GM18526 (cell line): ENCODE data around the gene SEMA4D.

ENCODE experiments used
- POLR2A ChIP-seq: IDR thresholded peaks from 3 replicates; pipeline ENCODE4 v1.6.1; 2011; ENCODE audit not compliant: insufficient read length; ENCODE audit errors: extremely low read depth

Gene SEMA4D

DNA sequence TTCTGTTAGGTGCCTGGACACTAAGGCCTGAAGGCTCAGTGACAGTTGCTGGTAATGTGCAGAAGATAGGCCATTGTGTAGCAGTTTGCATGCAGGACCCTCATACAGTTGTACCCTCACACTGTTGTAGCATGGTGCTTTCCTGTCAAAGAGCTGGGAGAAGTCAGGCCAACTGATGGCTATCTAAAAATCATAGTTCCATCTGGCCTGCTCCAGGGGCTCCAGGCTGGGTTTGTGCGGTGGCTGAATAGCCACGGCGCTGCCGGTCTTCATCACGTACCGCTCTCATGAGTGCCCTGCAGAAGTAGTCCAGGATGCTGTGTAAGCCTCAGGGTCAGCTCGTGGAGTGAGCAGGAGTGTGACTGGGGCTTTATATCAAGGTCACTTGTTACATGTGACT lies 167.4 kb downstream of the SEMA4D start:
- no peak for TF ChIP-seq POLR2A

DNA sequence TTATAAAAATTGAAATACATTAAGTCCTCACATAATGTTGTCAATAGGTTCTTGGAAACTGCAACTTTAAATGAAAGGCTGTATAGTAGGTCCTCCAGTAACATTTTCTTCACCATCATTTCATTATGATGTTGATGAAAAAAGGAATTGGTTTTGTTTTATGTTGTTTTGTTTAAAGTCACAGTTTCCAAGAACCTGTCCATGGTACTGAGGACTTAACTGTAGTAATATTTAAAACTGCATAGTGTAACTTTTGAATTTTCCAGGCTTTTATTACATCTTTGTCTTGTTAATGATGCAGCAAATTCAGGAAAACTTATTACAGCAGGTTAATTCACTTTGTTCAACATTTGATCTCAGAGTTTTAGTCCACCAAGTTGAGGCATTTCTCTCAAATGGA lies 168.0 kb downstream of the SEMA4D start:
- no peak for TF ChIP-seq POLR2A

DNA sequence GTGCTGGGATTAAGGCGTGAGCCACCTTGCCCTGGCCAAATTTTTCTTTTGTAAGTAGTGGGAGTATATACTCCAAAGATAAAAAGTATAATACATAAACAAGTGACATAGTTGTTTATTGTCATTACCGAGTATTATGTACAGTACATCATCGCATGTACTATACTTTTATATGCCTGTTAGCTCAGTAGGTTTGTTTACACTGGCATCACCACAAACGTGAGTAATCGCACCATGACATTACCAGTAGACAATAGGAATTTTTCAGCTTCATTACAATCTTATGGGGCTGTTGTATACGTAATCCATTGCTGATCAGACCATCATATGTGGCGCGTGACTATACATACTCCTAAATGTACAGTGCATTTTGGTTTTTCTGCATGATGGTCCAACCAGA lies 169.8 kb downstream of the SEMA4D start:
- TF ChIP-seq POLR2A = no peak

DNA sequence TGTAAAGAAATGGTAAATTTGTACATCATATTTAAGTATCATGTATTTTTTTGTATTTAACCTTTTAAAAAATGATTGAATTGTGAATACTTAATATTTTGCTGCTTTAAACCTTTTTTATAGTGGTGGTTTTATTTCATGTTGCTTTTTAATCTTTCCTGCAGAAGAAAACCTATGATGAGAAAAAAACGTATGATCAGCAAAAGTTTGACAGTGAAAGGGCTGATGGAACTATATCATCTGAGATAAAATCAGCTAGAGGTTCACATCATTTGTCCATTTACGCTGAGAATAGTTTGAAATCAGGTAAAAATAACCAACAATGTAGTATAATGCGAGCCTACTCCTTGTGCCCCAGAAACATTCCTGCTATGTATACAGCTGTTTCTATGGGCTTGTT lies 172.2 kb downstream of the SEMA4D start:
- no peak for TF ChIP-seq POLR2A

DNA sequence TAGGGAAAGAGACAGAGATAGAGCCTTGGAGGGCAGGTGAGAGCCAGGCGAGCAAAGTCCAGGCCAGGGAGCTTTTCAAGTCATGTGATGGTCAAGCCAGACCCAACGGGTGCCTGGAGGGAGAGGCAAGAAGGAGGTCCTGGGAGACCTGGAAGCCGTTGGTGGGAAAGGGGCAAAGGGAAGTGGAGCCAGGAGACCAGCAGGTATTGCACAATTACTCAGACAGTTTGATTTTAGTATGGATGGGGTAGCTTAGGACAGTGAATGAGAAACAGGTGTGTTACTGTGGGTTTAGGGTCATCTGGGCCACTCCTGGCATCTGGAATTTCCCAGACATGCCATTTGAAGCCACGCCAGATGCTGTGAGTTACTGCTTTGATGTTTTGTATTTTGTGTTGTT lies 174.5 kb downstream of the SEMA4D start:
- TF ChIP-seq POLR2A = no peak

DNA sequence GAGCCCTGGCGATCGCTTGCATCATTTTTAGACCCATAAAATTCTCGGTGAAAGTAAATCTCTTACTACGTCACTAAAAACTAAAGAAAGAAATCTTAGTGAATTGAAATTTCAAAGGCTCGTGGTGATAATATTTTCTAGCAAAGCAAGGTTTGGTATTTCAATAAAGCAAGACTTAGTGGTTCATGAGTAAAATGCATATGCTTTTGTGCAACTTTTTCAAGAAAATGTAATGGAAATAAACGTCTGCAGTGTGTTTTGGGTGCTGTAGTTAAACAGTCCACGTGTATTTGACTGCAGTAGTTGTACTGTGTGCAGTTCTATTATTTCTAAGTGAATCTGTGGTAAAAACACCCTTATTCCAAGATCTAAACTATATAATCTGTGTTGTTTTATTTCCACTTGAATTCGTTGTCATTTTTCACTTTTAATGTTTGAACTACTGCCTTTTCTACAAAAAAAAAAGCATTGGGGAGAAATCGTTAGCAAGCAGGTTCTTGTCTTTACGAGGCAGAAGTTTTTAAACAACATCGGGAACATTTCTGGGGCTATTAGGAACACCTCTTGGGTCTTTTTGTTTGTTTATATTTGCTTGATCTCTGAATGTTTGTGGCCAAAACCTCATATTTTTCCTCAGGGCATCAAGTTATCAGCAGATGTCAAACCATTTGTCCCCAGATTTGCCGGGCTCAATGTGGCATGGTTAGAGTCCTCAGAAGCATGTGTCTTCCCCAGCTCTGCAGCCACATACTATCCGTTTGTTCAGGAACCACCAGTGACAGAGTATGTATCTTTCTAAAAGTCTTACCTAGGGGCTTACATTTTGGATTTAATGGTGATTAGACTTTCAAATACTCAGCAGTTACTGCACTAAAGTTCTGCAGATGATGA lies 178.7 kb downstream of the SEMA4D start:
- TF ChIP-seq POLR2A = no peak

DNA sequence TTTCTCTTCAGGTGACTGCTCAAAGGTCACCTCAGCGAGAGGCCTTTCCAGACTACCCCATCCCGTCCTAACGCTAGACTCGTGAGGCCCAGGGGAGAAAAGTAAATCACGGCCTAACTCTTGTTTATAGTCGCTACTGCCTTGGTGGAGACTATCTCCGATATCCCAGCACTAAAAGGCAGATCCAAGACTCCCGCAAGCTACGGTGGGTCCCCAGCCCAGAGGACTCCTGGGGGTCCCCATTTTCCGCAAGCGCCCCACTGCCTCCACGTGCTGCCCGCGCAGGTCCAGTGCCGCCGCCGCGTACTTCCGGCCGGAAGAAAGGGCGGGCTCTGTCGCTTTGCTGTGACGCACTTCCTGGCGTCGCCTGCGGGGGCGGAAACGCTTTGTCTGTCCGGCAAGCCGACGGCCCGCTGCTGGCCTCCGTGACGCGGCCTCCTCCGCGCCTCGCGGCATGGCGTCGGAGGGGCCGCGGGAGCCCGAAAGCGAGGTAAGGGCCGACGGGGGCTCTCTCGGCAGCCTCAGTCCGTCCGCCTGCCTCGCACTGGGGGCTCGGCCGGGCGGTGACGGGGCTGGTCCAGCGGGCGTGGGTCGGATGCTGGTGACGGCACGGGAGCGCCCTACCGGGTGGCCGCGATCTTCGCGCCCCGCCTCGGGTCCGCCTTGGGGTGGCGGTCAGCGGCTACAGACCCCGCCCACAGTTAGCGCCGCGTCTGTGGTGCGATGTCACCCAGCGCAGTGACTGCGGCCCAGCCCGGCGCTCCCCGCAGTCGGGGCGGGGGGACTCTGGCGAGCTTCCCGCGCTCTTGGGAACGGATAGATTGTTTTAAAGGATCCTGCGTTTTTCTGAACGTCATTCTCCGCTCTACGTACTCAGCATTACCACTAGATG lies 179.5 kb downstream of the SEMA4D start, which contains the start of gene SECISBP2:
SECISBP2 (plus strand) TSS at position 378 of the 892 bp plus-strand sequence; CDS start at position 455, 77 bp downstream.
- TF ChIP-seq POLR2A = peak; percentile 91

DNA sequence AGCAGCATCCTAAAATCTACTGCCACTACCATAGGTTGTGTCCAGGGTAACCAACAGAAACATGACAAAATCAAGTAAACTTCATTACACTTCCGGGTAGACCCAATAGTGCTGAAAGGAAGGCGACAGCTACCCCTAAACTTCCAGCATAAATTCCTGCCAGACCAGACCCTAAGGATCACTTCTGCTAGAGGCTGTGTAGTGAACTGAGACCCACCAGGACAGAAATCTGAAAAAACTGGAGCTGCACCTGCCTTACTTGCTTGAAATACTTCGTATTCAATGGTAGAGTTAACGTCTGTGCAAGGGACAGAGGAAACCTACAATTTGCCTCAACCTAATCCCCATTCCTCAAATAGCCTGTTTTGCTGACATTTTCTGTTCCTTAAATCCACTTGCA lies 180.6 kb downstream of the SEMA4D start:
- TF ChIP-seq POLR2A = no peak

DNA sequence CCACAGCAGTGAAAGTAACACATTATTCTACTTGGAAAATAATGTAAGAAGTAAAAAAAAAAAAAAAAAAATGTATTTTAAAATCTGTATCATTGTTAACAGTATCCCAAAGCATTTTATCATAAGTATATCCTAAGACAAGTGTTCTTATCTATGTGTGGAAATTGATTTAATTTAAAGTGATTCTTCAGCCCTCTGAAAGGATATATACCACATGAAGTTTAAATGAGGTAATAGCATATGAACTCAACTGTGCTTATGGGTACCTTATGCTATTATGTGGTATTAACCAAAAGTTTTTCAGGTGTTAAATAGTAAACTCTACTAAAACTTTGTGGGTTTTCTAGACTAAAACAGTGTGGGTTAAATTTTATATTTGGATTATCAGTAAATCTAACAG lies 182.4 kb downstream of the SEMA4D start:
- no peak for TF ChIP-seq POLR2A

DNA sequence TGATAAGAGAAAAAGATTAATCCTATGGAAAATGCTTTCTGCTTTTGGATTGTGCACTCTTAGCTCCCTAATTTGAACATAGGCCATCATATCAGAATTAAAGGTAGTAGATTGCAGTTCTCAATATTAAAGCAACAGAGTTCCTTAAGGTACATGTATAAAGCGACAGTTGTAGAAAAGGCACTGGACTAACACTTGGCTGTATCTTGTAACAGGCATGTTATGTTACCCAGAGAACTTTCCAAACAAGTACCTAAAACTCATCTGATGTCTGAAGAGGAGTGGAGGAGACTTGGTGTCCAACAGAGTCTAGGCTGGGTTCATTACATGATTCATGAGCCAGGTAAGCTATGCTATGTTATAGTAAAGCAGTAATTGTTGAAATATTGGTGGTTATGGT lies 183.0 kb downstream of the SEMA4D start:
- TF ChIP-seq POLR2A = no peak

DNA sequence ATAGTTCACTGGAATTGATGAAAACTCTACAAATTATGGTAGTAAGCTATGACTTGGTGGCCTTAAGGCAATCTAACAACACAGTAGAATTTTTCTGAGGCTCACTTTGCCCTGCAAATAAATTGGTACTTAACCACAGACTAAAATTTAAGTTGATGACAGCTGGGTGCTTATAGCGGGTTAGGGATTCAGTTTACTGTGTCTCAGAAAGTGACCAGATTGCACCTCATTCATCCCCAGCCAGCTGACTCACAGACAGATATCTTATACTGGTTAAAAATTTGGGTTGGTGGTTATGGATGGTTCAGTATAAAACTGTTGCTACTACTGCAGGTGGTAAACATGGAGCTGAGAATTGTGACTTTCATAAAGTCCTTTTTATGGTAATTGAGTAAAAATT lies 184.1 kb downstream of the SEMA4D start:
- no peak for TF ChIP-seq POLR2A

DNA sequence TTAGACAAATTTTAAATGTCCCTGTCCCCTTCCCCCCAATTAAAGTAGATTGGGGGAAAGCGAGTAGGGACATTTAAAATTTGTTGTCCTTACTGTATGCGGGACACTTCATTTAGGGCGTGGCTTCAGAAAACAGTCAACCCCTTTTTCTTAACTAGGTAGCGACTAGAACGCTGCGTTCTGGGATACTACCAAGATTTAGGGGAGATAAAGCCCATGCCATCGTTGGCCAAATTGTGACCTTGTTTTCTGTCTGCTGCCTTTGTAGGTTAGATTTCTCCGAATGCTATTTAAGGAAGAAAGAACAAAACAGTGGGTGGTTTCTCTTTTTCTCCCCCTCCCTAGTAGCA lies 185.7 kb downstream of the SEMA4D start:
- TF ChIP-seq POLR2A = no peak

DNA sequence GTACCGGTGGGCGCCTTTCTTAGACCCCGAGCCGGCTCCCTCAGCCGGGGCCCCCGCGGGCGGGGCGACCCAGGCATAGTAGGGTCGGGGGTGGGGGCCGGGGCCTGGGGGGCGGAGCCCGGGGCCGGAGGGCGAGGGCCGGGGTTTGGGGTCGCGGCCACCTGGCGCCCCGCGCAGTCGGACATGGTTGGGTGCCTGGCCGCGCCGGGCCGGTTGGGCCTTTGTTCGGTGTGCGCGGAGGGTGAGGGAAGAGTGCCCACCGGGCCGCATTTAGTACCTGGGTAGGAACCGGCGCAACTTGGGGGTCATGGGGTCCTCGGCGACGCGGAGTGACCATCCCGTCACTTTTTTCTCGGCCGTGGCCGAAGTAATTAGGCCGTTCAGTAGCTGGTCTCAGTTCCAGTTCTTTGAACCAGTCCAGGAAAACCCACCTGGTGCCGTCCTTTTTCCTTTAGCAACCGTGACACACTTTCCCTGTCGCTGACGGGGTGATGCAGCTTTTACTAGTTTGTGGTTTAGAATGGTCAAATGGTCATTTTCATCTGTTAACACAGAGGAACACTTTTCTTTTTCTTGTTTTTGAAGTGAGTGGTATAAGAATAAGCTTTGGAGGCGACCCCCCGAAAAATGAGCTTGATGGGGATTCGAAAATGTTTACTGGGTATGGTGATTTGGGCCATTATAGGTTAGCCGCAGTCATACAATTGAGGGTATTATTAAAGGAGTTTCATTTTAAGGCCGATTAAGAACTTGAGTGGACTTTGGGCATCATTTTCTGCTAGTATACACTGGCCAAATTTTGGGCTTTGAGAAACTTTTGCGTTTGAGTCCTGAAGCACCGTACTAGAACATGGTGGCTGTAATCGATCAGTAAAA lies 186.3 kb downstream of the SEMA4D start:
- TF ChIP-seq POLR2A = no peak
